ENCODE data around the gene OR2A14. TPM values are rescaled to one million over a fixed set of nuclear protein-coding genes. Genes with fewer than 3 reads are reported as not detected.

OR2A14 gene, protein sequence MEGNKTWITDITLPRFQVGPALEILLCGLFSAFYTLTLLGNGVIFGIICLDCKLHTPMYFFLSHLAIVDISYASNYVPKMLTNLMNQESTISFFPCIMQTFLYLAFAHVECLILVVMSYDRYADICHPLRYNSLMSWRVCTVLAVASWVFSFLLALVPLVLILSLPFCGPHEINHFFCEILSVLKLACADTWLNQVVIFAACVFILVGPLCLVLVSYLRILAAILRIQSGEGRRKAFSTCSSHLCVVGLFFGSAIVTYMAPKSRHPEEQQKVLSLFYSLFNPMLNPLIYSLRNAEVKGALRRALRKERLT
- total RNA-seq (not detected), polyA plus RNA-seq (ENCODE audit: insufficient read length in 6 of 6) (under 1 TPM in 4 of 6 donors, not detected in 2; 0.14 to 0.20 (median 0.15) TPM)
- long read RNA-seq, donor 1 = 0 reads
- long read RNA-seq, donor 2 = 0 reads
- long read RNA-seq, donor 3 = 0 reads
- long read RNA-seq, donor 4 = 0 reads
- long read RNA-seq, donor 5 = 0 reads
- long read RNA-seq, donor 6 = 0 reads
- long read RNA-seq, donor 7 = 0 reads
- long read RNA-seq, donor 8, partial matches to known transcripts = 9 of 9 reads
- long read RNA-seq, donor 8, other reads (novel, unspliced or antisense) = 0 of 9 reads
- long read RNA-seq, donor 9 = 0 reads
- long read RNA-seq, donor 10 = 0 reads
- long read RNA-seq, donor 11 = 0 reads
- long read RNA-seq, donor 12 = 0 reads

- ATAC-seq = no peak
- no peaks in the 10 kb centered on the region for H3K27me3 ChIP-seq
Observed at GRCh38 chr7:144122876-144123275, at the start of gene OR2A14. OR2A14 (plus strand) TSS chr7:144123176; CDS start chr7:144129113, 5,937 bp downstream.

DNA sequence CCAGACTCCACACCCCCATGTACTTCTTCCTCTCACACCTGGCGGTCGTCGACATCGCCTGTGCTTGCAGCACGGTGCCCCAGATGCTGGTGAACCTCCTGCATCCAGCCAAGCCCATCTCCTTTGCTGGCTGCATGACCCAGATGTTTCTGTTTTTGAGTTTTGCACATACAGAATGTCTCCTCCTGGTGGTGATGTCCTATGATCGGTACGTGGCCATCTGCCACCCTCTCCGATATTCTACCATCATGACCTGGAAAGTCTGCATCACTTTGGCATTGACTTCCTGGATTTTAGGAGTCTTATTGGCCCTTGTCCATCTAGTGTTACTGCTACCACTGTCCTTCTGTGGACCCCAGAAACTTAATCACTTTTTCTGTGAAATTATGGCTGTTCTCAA lies 48.6 kb upstream of the OR2A14 start:
- TF ChIP-seq, protein P1, sequence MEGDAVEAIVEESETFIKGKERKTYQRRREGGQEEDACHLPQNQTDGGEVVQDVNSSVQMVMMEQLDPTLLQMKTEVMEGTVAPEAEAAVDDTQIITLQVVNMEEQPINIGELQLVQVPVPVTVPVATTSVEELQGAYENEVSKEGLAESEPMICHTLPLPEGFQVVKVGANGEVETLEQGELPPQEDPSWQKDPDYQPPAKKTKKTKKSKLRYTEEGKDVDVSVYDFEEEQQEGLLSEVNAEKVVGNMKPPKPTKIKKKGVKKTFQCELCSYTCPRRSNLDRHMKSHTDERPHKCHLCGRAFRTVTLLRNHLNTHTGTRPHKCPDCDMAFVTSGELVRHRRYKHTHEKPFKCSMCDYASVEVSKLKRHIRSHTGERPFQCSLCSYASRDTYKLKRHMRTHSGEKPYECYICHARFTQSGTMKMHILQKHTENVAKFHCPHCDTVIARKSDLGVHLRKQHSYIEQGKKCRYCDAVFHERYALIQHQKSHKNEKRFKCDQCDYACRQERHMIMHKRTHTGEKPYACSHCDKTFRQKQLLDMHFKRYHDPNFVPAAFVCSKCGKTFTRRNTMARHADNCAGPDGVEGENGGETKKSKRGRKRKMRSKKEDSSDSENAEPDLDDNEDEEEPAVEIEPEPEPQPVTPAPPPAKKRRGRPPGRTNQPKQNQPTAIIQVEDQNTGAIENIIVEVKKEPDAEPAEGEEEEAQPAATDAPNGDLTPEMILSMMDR (IDR thresholded peaks at IDR 0.05) = no peak
- no peak for ATAC-seq
- H3K27ac ChIP-seq = no peak overlapping the region
- intact Hi-C loops (cut with DNase I) = no loop called here
- H3K4me3 ChIP-seq = no peak overlapping the region
- H3K9me3 ChIP-seq = no peaks in the 10 kb centered on the region
- H3K36me3 ChIP-seq = no peaks in the 10 kb centered on the region
- H3K27me3 ChIP-seq = no peaks in the 10 kb centered on the region
- no peaks in the 10 kb centered on the region for H3K4me1 ChIP-seq
- no peak for DNase-seq

More at GRCh38 chr7:144122876-144123275, at the start of gene OR2A14:
- intact Hi-C loops (cut with DNase I) = no loop called here
- no peaks in the 10 kb centered on the region for H3K9me3 ChIP-seq
- no peaks in the 10 kb centered on the region for H3K36me3 ChIP-seq
- no peak within 1 kb of the TSS for H3K4me3 ChIP-seq
- TF ChIP-seq, protein P1 (IDR thresholded peaks at IDR 0.05) = no peak
- no peaks in the 10 kb centered on the region for H3K4me1 ChIP-seq
- DNase-seq = no peak
- H3K27ac ChIP-seq = no peak within 1 kb of the TSS

DNA sequence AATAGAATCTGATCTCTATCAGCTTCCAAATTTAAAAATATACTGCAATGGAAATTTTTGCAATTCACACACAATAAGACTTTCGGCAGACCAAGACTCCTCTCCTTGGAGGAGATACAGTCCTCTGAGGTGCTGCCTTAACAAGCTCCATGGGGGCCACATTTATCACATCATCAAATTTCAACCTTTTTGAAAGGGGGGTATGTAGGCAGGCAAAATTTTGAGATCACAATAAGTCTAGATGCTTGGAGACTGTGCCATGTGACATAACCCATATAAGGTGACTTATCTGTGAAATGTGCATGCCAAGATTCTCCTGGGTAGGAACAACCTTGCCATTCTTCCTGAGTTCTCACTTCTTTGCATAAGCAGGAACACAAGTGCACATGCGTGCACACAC lies 37.0 kb upstream of the OR2A14 start, which contains the start of gene OR2A12:
TSS of gene OR2A12 (plus strand) at position 301 of the 400 bp plus-strand sequence. CDS start 8,830 bp downstream, outside the sequence.
- Histone ChIP-seq H3K4me3 (no peak within 1 kb of the TSS), H3K27me3 (peaks cover 0 to 4% of the 10 kb centered on the region in 2 donors), H3K9me3 (peaks cover 0 to 5% of the 10 kb centered on the region in 2 donors), H3K4me1 (no peaks in the 10 kb centered on the region), H3K36me3 (no peaks in the 10 kb centered on the region), H3K27ac (no peak within 1 kb of the TSS)
- no peak for DNase-seq
- TF ChIP-seq, protein P1 (IDR thresholded peaks at IDR 0.05) = no peak
- ATAC-seq = no peak
- intact Hi-C loops (cut with DNase I) = no loop called here

GRCh38 chr7:144086730-144087129 lies 36.2 kb upstream of the OR2A14 start:
- intact Hi-C loops (cut with DNase I) = no loop called here
- ATAC-seq (no peak), DNase-seq (no peak)
- no peak overlapping the region for H3K27ac ChIP-seq
- peaks cover 0 to 8% of the 10 kb centered on the region in 2 donors for H3K9me3 ChIP-seq
- H3K27me3 ChIP-seq = peaks cover 0 to 4% of the 10 kb centered on the region in 2 donors
- no peaks in the 10 kb centered on the region for H3K4me1 ChIP-seq
- TF ChIP-seq, protein P1 (IDR thresholded peaks at IDR 0.05) = no peak
- H3K4me3 ChIP-seq = no peak overlapping the region
- H3K36me3 ChIP-seq = no peaks in the 10 kb centered on the region

GRCh38 chr7:144087230-144087629 lies 35.7 kb upstream of the OR2A14 start:
- Histone ChIP-seq H3K4me1 (no peaks in the 10 kb centered on the region), H3K4me3 (no peak overlapping the region), H3K27ac (no peak overlapping the region), H3K9me3 (peaks cover 0 to 8% of the 10 kb centered on the region in 2 donors), H3K36me3 (no peaks in the 10 kb centered on the region), H3K27me3 (peaks cover 0 to under 1% of the 10 kb centered on the region in 2 donors)
- intact Hi-C loops (cut with DNase I) = no loop called here
- ATAC-seq (no peak), DNase-seq (no peak)
- TF ChIP-seq, protein P1 (IDR thresholded peaks at IDR 0.05) = no peak

All from left lung (tissue), 14 donors.